HCT116 (cell line): ENCODE results near the gene CCR6. TPM values are rescaled to one million over a fixed set of nuclear protein-coding genes. Genes with fewer than 3 reads are reported as not detected.

ENCODE experiments used
- ATAC-seq: fragments of 200-7000 bp; cut with Tn5 transposase; 2 replicates; pipeline ENCODE4 v1.9.1; 2020; ENCODE audit warnings: mild to moderate bottlenecking, moderate library complexity
- BruUV-seq: library from RNA; stranded (reverse); fragments of 400-500 nt; replicated peaks from 2 replicates; lab custom pipeline; 2021; lab: Mats Ljungman, UMichigan
- CTCF ChIA-PET: fragments of 300-600 bp; sonication (Branson Sonifier 250); formaldehyde crosslinking; loops from one replicate; lab custom pipeline; 2021; ENCODE audit warnings: antibody characterized with exemption; lab: Charles Lee
- POLR2A ChIA-PET: fragments of 300-600, 350-600 bp; sonication (Branson Sonifier 250); formaldehyde crosslinking; loops from one replicate; lab custom pipeline; 2021; ENCODE audit warnings: antibody characterized with exemption; lab: Charles Lee
- RAD21 ChIA-PET, 2 experiments: fragments of 300-600 bp; sonication (Branson Sonifier 250); formaldehyde crosslinking; loops; one replicate each; lab custom pipeline; 2023; ENCODE audit warnings: low total read pairs in 2 of 2; ENCODE audit not compliant: uncharacterized antibody in 2 of 2, unreplicated experiment in 2 of 2, low non-redundant PET in 1 of 2; lab: Charles Lee
- DNase-seq: peaks from one replicate; pipeline ENCODE4 v3.0.0-alpha.2; 2010; ENCODE audit warnings: low read depth, low spot score
- H2AFZ ChIP-seq: fragments of 200-600 bp; shearing (Covaris generic), sonication (generic); 2 replicates; pipeline ENCODE4 v1.6.1; 2017; ENCODE audit warnings: low read depth, mixed run types, mixed read lengths, antibody characterized with exemption, low read length; ENCODE audit not compliant: poor library complexity, severe bottlenecking
- H3K27ac ChIP-seq: 2 replicates; pipeline ENCODE4 v1.5.1; 2012; ENCODE audit warnings: low read depth, low read length
- H3K27me3 ChIP-seq: fragments of 200-600 bp; sonication (generic); 2 replicates; pipeline ENCODE4 v1.6.1; 2016; ENCODE audit warnings: mixed run types, low read length, mixed read lengths; ENCODE audit not compliant: insufficient read depth
- H3K36me3 ChIP-seq, 2 experiments: fragments of 200-500 bp in 1 of 2; fragments of 200-600 bp in 1 of 2; sonication (Bioruptor generic) in 1 of 2; sonication (generic) in 1 of 2; 2 replicates each; pipeline versions ENCODE4 v1.5.1 to v1.6.1; 2014 to 2016; ENCODE audit warnings: low read length in 2 of 2, inconsistent platforms in 1 of 2, mixed read lengths in 1 of 2, mixed run types in 1 of 2; ENCODE audit not compliant: insufficient read depth in 2 of 2, control insufficient read depth in 1 of 2
- H3K4me1 ChIP-seq, 2 experiments: fragments of 200-600 bp in 1 of 2; sonication (generic) in 1 of 2; 2 replicates each; pipeline versions ENCODE4 v1.5.1 to v1.6.1; 2012 to 2017; ENCODE audit warnings: low read length in 2 of 2, inconsistent platforms in 1 of 2, mild to moderate bottlenecking in 1 of 2, mixed read lengths in 1 of 2, mixed run types in 1 of 2, moderate library complexity in 1 of 2; ENCODE audit not compliant: insufficient read depth in 2 of 2, control insufficient read depth in 1 of 2
- H3K4me2 ChIP-seq: fragments of 200-600 bp; sonication (generic); 2 replicates; pipeline ENCODE4 v1.6.1; 2017; ENCODE audit warnings: mixed run types, low read length, mixed read lengths
- H3K4me3 ChIP-seq, 2 experiments: fragments of 200-600 bp in 1 of 2; sonication (generic) in 1 of 2; replicated peaks in 1 of 2; 2 replicates each; pipeline ENCODE4 v1.5.1; 2011 to 2016; ENCODE audit warnings: low read length in 2 of 2, control low read depth in 1 of 2, low read depth in 1 of 2, mild to moderate bottlenecking in 1 of 2, mixed read lengths in 1 of 2, mixed run types in 1 of 2
- H3K79me2 ChIP-seq: fragments of 200-600 bp; sonication (generic); 2 replicates; pipeline ENCODE4 v1.6.1; 2017; ENCODE audit warnings: mild to moderate bottlenecking, mixed run types, low read length, moderate library complexity, mixed read lengths; ENCODE audit not compliant: insufficient read depth
- H3K9ac ChIP-seq: fragments of 200-600 bp; sonication (generic); 2 replicates; pipeline ENCODE4 v1.6.1; 2016; ENCODE audit warnings: low read length, mixed read lengths
- H3K9me2 ChIP-seq: fragments of 200-600 bp; sonication (generic), shearing (Covaris generic); 2 replicates; pipeline ENCODE4 v1.6.1; 2017; ENCODE audit warnings: mixed run types, mild to moderate bottlenecking, moderate library complexity; ENCODE audit not compliant: insufficient read depth
- H3K9me3 ChIP-seq, 2 experiments: fragments of 200-500 bp in 1 of 2; fragments of 200-600 bp in 1 of 2; sonication (Bioruptor generic) in 1 of 2; sonication (generic) in 1 of 2; 2 replicates each; pipeline ENCODE4 v1.6.1; 2014 to 2017; ENCODE audit warnings: low read length in 2 of 2, mixed read lengths in 2 of 2, inconsistent platforms in 1 of 2, low read depth in 1 of 2, mild to moderate bottlenecking in 1 of 2, mixed run types in 1 of 2, moderate library complexity in 1 of 2; ENCODE audit not compliant: control insufficient read depth in 1 of 2, insufficient read depth in 1 of 2
- H4K20me1 ChIP-seq: fragments of 200-600 bp; sonication (generic), shearing (Covaris generic); 2 replicates; pipeline ENCODE4 v1.6.1; 2017; ENCODE audit warnings: mixed run types, mild to moderate bottlenecking, moderate library complexity; ENCODE audit not compliant: insufficient read depth
- ATF3 ChIP-seq: IDR thresholded peaks from 2 replicates; pipeline ENCODE4 v1.6.1; 2012
- CBX3 ChIP-seq: IDR thresholded peaks from 2 replicates; pipeline ENCODE4 v1.6.1; 2012; ENCODE audit warnings: low read depth
- CEBPB ChIP-seq: IDR thresholded peaks from 2 replicates; pipeline ENCODE4 v1.6.1; 2012; ENCODE audit warnings: low read depth
- CTCF ChIP-seq, 3 experiments: fragments of 200-600 bp in 1 of 3; sonication (generic) in 1 of 3; IDR thresholded peaks in 2 of 3; conservative IDR thresholded peaks in 1 of 3; 2 replicates each; pipeline ENCODE4 v1.5.1; 2012 to 2017; ENCODE audit warnings: low read depth in 2 of 3, low read length in 2 of 3, antibody characterized with exemption in 1 of 3, borderline replicate concordance in 1 of 3, control low read depth in 1 of 3, mild to moderate bottlenecking in 1 of 3, mixed read lengths in 1 of 3, mixed run types in 1 of 3, moderate library complexity in 1 of 3; ENCODE audit not compliant: insufficient read depth in 1 of 3
- ELF1 ChIP-seq: IDR thresholded peaks from 2 replicates; pipeline ENCODE4 v1.6.1; 2012; ENCODE audit warnings: low read depth, borderline replicate concordance
- EZH2 ChIP-seq: fragments of 200-600 bp; sonication (generic); IDR thresholded peaks from 2 replicates; pipeline ENCODE4 v1.6.1; 2017; ENCODE audit warnings: antibody characterized with exemption, mixed run types
- EZH2phosphoT487 ChIP-seq: fragments of 200-600 bp; IDR thresholded peaks from 2 replicates; pipeline ENCODE4 v1.6.1; 2018; ENCODE audit warnings: antibody characterized with exemption, borderline replicate concordance
- FOSL1 ChIP-seq: IDR thresholded peaks from 2 replicates; pipeline ENCODE4 v1.6.1; 2012; ENCODE audit warnings: low read depth
- JUND ChIP-seq: IDR thresholded peaks from 2 replicates; pipeline ENCODE4 v1.6.1; 2012
- POLR2AphosphoS5 ChIP-seq: IDR thresholded peaks from 2 replicates; pipeline ENCODE4 v1.6.1; 2011; ENCODE audit warnings: mild to moderate bottlenecking, low read depth, low read length, moderate library complexity
- RAD21 ChIP-seq: IDR thresholded peaks from 2 replicates; pipeline ENCODE4 v1.6.1; 2012; ENCODE audit warnings: low read depth, mild to moderate bottlenecking
- REST ChIP-seq: IDR thresholded peaks from 2 replicates; pipeline ENCODE4 v1.6.1; 2012; ENCODE audit warnings: low read depth
- SIN3A ChIP-seq: IDR thresholded peaks from 2 replicates; pipeline ENCODE4 v1.6.1; 2012; ENCODE audit warnings: low read depth
- SP1 ChIP-seq: IDR thresholded peaks from 2 replicates; pipeline ENCODE4 v1.6.1; 2012; ENCODE audit warnings: low read depth
- TCF7L2 ChIP-seq: IDR thresholded peaks from 2 replicates; pipeline ENCODE4 v1.7.0; 2011; ENCODE audit warnings: borderline replicate concordance, inconsistent platforms; ENCODE audit not compliant: insufficient read depth, insufficient read length; ENCODE audit errors: extremely low read depth
- YY1 ChIP-seq: IDR thresholded peaks from 2 replicates; pipeline ENCODE4 v1.6.1; 2011; ENCODE audit warnings: low read length, low read depth, moderate library complexity, mild to moderate bottlenecking; ENCODE audit not compliant: insufficient replicate concordance; ENCODE audit errors: extremely low read depth
- ZBTB33 ChIP-seq: IDR thresholded peaks from 2 replicates; pipeline ENCODE4 v1.6.1; 2011; ENCODE audit warnings: mild to moderate bottlenecking, low read length, moderate library complexity; ENCODE audit not compliant: insufficient replicate concordance; ENCODE audit errors: extremely low read depth
- ZNF274 ChIP-seq: fragments of 200-500 bp; sonication (Bioruptor generic); IDR thresholded peaks from 2 replicates; pipeline ENCODE4 v1.6.1; 2014; ENCODE audit warnings: mild to moderate bottlenecking, low read depth, low read length, inconsistent platforms
- intact Hi-C: fragments of 100-400 bp; cut with micrococcal nuclease; formaldehyde crosslinking; loops from 2 replicates; pipeline ENCODE4 v1.10.0; 2022
- total RNA-seq: library from RNA; stranded (reverse); gene quantifications from one replicate; pipeline ENCODE4 v1.2.1, GENCODE V29; 2021; ENCODE audit not compliant: unreplicated experiment

The CCR6 gene
- total RNA-seq, 1 experiment from 2014 or later: not detected

GRCh38 chr6:167094436-167094819 lies 28.5 kb upstream of the CCR6 start:
- H3K36me3 ChIP-seq: no peaks in the 10 kb centered on the region
- DNase-seq: no peak
- H3K9me2 ChIP-seq: no peaks in the 10 kb centered on the region
- H3K27ac ChIP-seq: no peak overlapping the region
- H4K20me1 ChIP-seq: no peaks in the 10 kb centered on the region
- no peaks in the 10 kb centered on the region for H3K9me3 ChIP-seq
- TF ChIP-seq ATF3 (no peak), ELF1 (no peak), REST (no peak), POLR2AphosphoS5 (no peak), EZH2phosphoT487 (no peak), EZH2 (no peak), JUND (no peak), YY1 (no peak), ZBTB33 (no peak), FOSL1 (no peak), ZNF274 (no peak), CBX3 (no peak), CTCF (IDR thresholded peaks at IDR 0.05 in 2 of 3, conservative IDR thresholded peaks at IDR 0.05 in 1 of 3; ENCODE audit: borderline replicate concordance in 1 of 3, insufficient read depth in 1 of 3, low read depth in 2 of 3, low read length in 2 of 3) (no peak), SP1 (no peak), RAD21 (no peak), TCF7L2 (no peak), SIN3A (no peak), CEBPB (no peak)
- no peaks in the 10 kb centered on the region for H3K4me1 ChIP-seq
- H3K9ac ChIP-seq: no peak overlapping the region
- ChIA-PET POLR2A (no interaction called here), CTCF (no interaction called here), RAD21 (no interaction called here)
- no peak for ATAC-seq
- intact Hi-C loops: no loop called here
- no peak overlapping the region for H3K4me3 ChIP-seq
- no peak overlapping the region for H2AFZ ChIP-seq
- H3K4me2 ChIP-seq: no peak overlapping the region
- no TSS peak for BruUV-seq
- H3K79me2 ChIP-seq: no peaks in the 10 kb centered on the region
- no peaks in the 10 kb centered on the region for H3K27me3 ChIP-seq
